ENCODE data around the gene HAVCR1. TPM values are rescaled to one million over a fixed set of nuclear protein-coding genes. Genes with fewer than 3 reads are reported as not detected.
"Not testable (repeated sequence)": the region's sequence is repeated elsewhere in the genome, so short reads cannot be mapped to it uniquely, and the experiment has no call there.

The HAVCR1 gene
- total RNA-seq, 2 experiments from 2014 or later, result 1.5 to 2.0 TPM

DNA sequence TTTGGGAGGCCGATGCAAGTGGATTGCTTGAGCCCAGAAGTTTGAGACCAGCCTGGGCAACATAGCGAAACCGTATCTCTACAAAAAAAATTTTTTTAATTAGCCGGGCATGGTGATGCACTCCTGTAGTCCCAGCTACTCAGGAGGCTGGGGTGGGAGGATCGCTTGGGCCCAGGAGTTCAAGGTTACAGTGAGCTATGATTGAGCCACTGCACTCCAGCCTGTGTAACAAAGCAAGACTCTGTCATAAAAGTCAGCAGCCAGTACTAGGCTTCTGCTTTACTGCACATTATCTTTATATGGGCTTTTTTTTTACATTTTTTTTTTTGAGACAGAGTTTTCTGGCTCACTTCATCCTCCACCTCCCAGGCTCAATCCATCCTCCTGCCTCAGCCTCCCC, 9.4 kb upstream of the HAVCR1 start:
- Mint-ChIP-seq H3K27me3 (no peaks in the 10 kb centered on the region), H3K27ac (no peak overlapping the region), H3K4me3 (no peak overlapping the region), H3K4me1 (peaks cover 28% of the 10 kb centered on the region), H3K9me3 (no peaks in the 10 kb centered on the region), H3K36me3 (ENCODE audit: low read depth) (no peaks in the 10 kb centered on the region)
- no peak for DNase-seq
- CTCF ChIA-PET, result no interaction called here
- POLR2A ChIA-PET, result no interaction called here

GRCh38 chr5:157067005-157067404, 8.1 kb upstream of the HAVCR1 start:
- CTCF ChIA-PET, result interaction anchor here (1.1 kb wide), 1 partner anchor 8 kb away, joined by 3 read pairs; the partner anchor contains the start of gene HAVCR1
- no peaks in the 10 kb centered on the region for H3K36me3 Mint-ChIP-seq (ENCODE audit: low read depth)
- H3K9me3 Mint-ChIP-seq, result no peaks in the 10 kb centered on the region
- no peak overlapping the region for H3K4me3 Mint-ChIP-seq
- POLR2A ChIA-PET, result no interaction called here
- DNase-seq, result no peak
- no peak overlapping the region for H3K27ac Mint-ChIP-seq
- H3K4me1 Mint-ChIP-seq, result peaks cover 15% of the 10 kb centered on the region
- H3K27me3 Mint-ChIP-seq, result no peaks in the 10 kb centered on the region

DNA sequence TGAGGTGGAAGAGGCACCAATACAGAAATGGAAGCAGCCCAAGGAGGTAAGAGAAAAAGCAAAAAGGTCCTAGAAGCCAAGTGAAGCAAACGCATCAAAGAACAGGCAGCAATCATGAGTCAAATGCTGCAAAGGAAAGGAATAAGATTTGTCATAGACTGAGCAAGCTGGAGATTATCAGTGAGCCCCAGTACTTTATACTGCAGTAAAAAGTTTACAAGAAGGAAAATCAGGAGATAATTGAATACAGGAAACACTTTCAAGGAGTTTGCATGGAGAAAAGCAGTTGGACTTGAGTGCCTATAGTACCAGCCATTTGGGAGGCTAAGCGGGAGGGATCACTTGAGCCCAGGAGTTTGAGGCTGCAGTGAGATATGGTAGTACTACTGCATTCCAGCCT, 7.2 kb upstream of the HAVCR1 start:
- Mint-ChIP-seq H3K27me3 (no peaks in the 10 kb centered on the region), H3K4me3 (no peak overlapping the region), H3K36me3 (ENCODE audit: low read depth) (no peaks in the 10 kb centered on the region), H3K4me1 (peaks cover 9% of the 10 kb centered on the region), H3K27ac (no peak overlapping the region), H3K9me3 (no peaks in the 10 kb centered on the region)
- no peak for DNase-seq
- CTCF ChIA-PET, result no interaction called here
- POLR2A ChIA-PET, result no interaction called here

- no peaks in the 10 kb centered on the region for H3K36me3 Mint-ChIP-seq (ENCODE audit: low read depth)
- POLR2A ChIA-PET, result no interaction called here
- CTCF ChIA-PET, result interaction anchor here (0.9 to 1.4 kb wide), 2 partner anchors 11 to 13 kb away, joined by 4 to 6 read pairs; no protein-coding TSS in a partner anchor
- H3K4me1 Mint-ChIP-seq, result peaks cover 8% of the 10 kb centered on the region
- H3K9me3 Mint-ChIP-seq, result no peaks in the 10 kb centered on the region
- H3K27me3 Mint-ChIP-seq, result no peaks in the 10 kb centered on the region
- H3K4me3 Mint-ChIP-seq, result no peak overlapping the region
- H3K27ac Mint-ChIP-seq, result no peak overlapping the region
- DNase-seq, result no peak
Measured at GRCh38 chr5:157063776-157064430, 5.0 kb upstream of the HAVCR1 start.

- H3K4me1 Mint-ChIP-seq, result peaks cover 3% of the 10 kb centered on the region
- no peak overlapping the region for H3K27ac Mint-ChIP-seq
- POLR2A ChIA-PET, result no interaction called here
- CTCF ChIA-PET, result interaction anchor here (0.6 to 1.7 kb wide), 2 partner anchors 10 to 311 kb away, joined by 3 to 9 read pairs; no protein-coding TSS in a partner anchor
- H3K36me3 Mint-ChIP-seq (ENCODE audit: low read depth), result no peaks in the 10 kb centered on the region
- H3K27me3 Mint-ChIP-seq, result no peaks in the 10 kb centered on the region
- DNase-seq, result no peak
- no peak overlapping the region for H3K4me3 Mint-ChIP-seq
- H3K9me3 Mint-ChIP-seq, result no peaks in the 10 kb centered on the region
Measured at GRCh38 chr5:157059891-157060290, 975 bp upstream of the HAVCR1 start.

- H3K27ac Mint-ChIP-seq, result no peak overlapping the region
- DNase-seq, result no peak
- no peak overlapping the region for H3K4me3 Mint-ChIP-seq
- CTCF ChIA-PET, result interaction anchor here (1.6 kb wide), 1 partner anchor 15 kb away, joined by 4 read pairs; no protein-coding TSS in a partner anchor
- peaks cover 3% of the 10 kb centered on the region for H3K4me1 Mint-ChIP-seq
- POLR2A ChIA-PET, result no interaction called here
- no peaks in the 10 kb centered on the region for H3K9me3 Mint-ChIP-seq
- no peaks in the 10 kb centered on the region for H3K27me3 Mint-ChIP-seq
- no peaks in the 10 kb centered on the region for H3K36me3 Mint-ChIP-seq (ENCODE audit: low read depth)
Measured at GRCh38 chr5:157057459-157058370, 1.2 kb downstream of the HAVCR1 start.

DNA sequence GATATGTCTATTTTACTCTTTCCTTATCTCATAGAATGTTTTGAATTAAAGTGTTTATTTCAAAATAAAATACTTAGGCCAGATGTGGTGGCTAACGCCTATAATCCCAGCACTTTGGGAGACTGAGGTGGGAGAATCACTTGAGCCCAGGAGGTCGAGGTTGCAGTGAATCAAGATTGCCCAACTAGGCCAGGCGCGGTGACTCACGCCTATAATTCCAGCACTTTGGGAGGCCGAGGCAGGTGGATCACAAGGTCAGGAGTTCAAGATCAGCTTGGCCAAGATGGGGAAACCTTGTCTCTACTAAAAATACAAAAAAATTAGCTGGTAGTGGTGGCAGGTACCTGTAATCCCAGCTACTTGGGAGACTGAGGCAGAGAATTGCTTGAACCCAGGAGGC, 2.1 kb downstream of the HAVCR1 start:
- H3K36me3 Mint-ChIP-seq (ENCODE audit: low read depth); DNase-seq; H3K27me3 Mint-ChIP-seq; POLR2A ChIA-PET; H3K4me1 Mint-ChIP-seq; CTCF ChIA-PET; H3K9me3 Mint-ChIP-seq; H3K27ac Mint-ChIP-seq; H3K4me3 Mint-ChIP-seq: not testable (repeated sequence)

GRCh38 chr5:157051604-157052245, 7.2 kb downstream of the HAVCR1 start:
- POLR2A ChIA-PET, result no interaction called here
- Mint-ChIP-seq H3K4me3 (no peak overlapping the region), H3K27ac (no peak overlapping the region), H3K36me3 (ENCODE audit: low read depth) (peaks cover 26% of the 10 kb centered on the region), H3K9me3 (peaks cover 17% of the 10 kb centered on the region), H3K27me3 (no peaks in the 10 kb centered on the region), H3K4me1 (peaks cover 31% of the 10 kb centered on the region)
- DNase-seq, result no peak
- CTCF ChIA-PET, result interaction anchor here (1.4 to 1.5 kb wide), 2 partner anchors 10 to 13 kb away, joined by 3 to 4 read pairs; no protein-coding TSS in a partner anchor

DNA sequence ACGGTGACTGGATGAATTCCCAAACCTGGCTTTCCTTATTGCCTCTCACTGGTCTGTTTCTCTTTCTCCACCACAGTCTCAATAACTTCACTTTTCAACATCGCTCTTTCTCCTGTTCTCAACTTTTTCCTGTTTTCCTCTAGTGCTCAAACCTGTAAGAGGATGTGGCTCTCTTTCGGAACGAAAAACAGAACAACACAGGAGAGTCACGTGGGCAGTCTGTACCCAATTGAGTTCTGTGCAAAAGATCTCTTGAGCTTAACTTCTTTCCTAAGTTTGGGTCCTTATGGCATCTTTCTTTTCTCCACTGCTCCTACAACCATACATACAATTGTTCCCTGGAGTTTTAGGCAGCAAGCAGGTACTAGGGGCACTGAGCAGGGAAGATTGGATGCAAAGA, 8.9 kb downstream of the HAVCR1 start:
- DNase-seq, result peak; percentile 37
- Mint-ChIP-seq H3K36me3 (ENCODE audit: low read depth) (peaks cover 32% of the 10 kb centered on the region), H3K4me1 (peaks cover 35% of the 10 kb centered on the region), H3K27ac (peak overlapping the region; percentile 76), H3K9me3 (peaks cover 17% of the 10 kb centered on the region), H3K4me3 (peak overlapping the region; percentile 54), H3K27me3 (no peaks in the 10 kb centered on the region)
- ChIA-PET CTCF (interaction anchor here (0.6 to 2.1 kb wide), 4 partner anchors 9 to 108 kb away, joined by 4 to 9 read pairs (median 4); partner anchors contain the start of gene HAVCR1), POLR2A (no interaction called here)

- POLR2A ChIA-PET, result no interaction called here
- peaks cover 38% of the 10 kb centered on the region for H3K4me1 Mint-ChIP-seq
- H3K27me3 Mint-ChIP-seq, result no peaks in the 10 kb centered on the region
- peaks cover 18% of the 10 kb centered on the region for H3K9me3 Mint-ChIP-seq
- H3K4me3 Mint-ChIP-seq, result peak overlapping the region; percentile 54
- peaks cover 32% of the 10 kb centered on the region for H3K36me3 Mint-ChIP-seq (ENCODE audit: low read depth)
- CTCF ChIA-PET, result interaction anchor here (0.6 to 2.1 kb wide), 4 partner anchors 10 to 108 kb away, joined by 3 to 9 read pairs (median 4); partner anchors contain the start of gene HAVCR1
- peak overlapping the region; percentile 76 for H3K27ac Mint-ChIP-seq
- DNase-seq, result no peak
Measured at GRCh38 chr5:157049605-157050004, 9.3 kb downstream of the HAVCR1 start.

- Mint-ChIP-seq H3K36me3 (ENCODE audit: low read depth) (peaks cover 32% of the 10 kb centered on the region), H3K4me3 (no peak overlapping the region), H3K9me3 (peaks cover 18% of the 10 kb centered on the region), H3K4me1 (peaks cover 39% of the 10 kb centered on the region), H3K27me3 (no peaks in the 10 kb centered on the region), H3K27ac (no peak overlapping the region)
- CTCF ChIA-PET, result interaction anchor here (0.6 to 1.3 kb wide), 2 partner anchors 47 to 291 kb away, joined by 3 read pairs; no protein-coding TSS in a partner anchor
- POLR2A ChIA-PET, result no interaction called here
- DNase-seq, result no peak
Measured at GRCh38 chr5:157047898-157048297, 11.0 kb downstream of the HAVCR1 start.

GRCh38 chr5:157047016-157047415, 11.9 kb downstream of the HAVCR1 start:
- POLR2A ChIA-PET, H3K27me3 Mint-ChIP-seq, H3K4me3 Mint-ChIP-seq, DNase-seq, H3K27ac Mint-ChIP-seq: not testable (repeated sequence)
- CTCF ChIA-PET, result interaction anchor here (1.3 to 2.1 kb wide), 2 partner anchors 8 to 19 kb away, joined by 4 to 7 read pairs; no protein-coding TSS in a partner anchor
- Mint-ChIP-seq H3K36me3 (ENCODE audit: low read depth) (peaks cover 32% of the 10 kb centered on the region), H3K4me1 (peaks cover 39% of the 10 kb centered on the region), H3K9me3 (peaks cover 16% of the 10 kb centered on the region)

All from activated CD4-positive, alpha-beta T cell treated with anti-CD3 and anti-CD28 coated beads, Interleukin-2, amount 10 ng/mL, durations not matched to agents 7 days and 5 days (primary cell).